NCI-H2081 (cell line): ENCODE measurements around the gene ACLY.

Source experiments
- DNase-seq, 2 experiments: peaks; one replicate each; lab custom pipeline; 2025; lab: John Stamatoyannopoulos, UW

ACLY gene

DNA sequence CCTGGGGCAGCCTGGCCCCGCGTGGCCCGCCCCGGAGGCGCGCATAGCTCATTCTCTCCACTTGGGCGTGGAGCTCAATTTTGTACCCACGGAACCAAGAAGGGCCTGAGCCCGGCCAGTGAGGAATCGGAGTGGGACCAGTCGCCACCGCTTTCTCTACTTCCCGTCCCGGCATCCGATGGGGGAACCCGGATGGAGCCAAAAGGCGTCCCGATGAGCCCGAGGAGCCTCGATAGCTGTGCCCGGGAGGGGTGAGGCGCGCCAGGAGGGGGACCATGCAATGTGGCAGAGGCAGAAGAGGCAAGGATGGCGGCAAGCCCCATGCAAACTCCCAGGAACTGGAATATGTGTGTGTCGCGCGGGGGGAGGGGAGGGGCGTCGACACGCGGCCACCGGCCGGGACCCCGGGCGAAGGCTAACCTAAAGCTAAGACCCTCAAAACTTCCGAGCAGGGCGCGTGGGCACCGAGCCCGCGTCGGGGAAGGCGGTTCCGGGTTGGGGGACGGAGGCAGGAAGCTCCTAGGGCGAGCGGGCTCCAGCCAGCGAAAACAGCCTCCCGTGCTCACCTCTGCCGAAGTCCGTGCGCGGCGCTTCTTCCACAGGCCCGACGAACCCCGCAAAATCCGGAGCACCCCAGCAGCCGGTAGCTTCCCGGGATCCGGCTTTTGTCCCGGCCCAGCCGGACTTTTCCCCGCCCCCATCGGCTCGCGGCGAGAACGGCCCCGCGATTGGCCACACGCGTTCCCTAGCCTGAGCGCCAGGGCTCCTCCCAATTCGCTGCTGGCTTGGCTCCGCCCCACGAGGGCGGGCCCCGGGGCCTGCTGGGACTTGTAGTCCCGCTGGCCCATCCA is at the start of gene ACLY:
ACLY (minus strand) TSS at position 638 of the 851 bp plus-strand sequence. CDS start 5,078 bp downstream, outside the sequence.
- peak; percentile 98 to 99 for DNase-seq

DNA sequence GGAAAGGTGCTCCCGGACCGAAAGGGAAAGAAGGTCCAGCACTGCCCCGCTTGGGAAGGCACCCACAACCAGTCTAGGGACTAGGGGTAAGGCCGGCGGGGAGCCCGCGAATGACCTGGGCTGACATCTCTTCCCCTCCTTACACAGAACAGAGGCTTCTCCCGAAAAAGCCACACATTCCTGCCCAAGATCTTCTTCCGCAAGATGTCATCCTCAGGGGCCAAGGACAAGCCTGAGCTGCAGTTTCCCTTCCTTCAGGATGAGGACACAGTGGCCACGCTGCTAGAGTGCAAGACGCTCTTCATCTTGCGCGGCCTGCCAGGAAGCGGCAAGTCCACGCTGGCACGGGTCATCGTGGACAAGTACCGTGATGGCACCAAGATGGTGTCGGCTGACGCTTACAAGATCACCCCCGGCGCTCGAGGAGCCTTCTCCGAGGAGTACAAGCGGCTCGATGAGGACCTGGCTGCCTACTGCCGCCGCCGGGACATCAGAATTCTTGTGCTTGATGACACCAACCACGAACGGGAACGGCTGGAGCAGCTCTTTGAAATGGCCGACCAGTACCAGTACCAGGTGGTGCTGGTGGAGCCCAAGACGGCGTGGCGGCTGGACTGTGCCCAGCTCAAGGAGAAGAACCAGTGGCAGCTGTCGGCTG is 49.3 kb upstream of the ACLY start:
- no peak for DNase-seq

DNA sequence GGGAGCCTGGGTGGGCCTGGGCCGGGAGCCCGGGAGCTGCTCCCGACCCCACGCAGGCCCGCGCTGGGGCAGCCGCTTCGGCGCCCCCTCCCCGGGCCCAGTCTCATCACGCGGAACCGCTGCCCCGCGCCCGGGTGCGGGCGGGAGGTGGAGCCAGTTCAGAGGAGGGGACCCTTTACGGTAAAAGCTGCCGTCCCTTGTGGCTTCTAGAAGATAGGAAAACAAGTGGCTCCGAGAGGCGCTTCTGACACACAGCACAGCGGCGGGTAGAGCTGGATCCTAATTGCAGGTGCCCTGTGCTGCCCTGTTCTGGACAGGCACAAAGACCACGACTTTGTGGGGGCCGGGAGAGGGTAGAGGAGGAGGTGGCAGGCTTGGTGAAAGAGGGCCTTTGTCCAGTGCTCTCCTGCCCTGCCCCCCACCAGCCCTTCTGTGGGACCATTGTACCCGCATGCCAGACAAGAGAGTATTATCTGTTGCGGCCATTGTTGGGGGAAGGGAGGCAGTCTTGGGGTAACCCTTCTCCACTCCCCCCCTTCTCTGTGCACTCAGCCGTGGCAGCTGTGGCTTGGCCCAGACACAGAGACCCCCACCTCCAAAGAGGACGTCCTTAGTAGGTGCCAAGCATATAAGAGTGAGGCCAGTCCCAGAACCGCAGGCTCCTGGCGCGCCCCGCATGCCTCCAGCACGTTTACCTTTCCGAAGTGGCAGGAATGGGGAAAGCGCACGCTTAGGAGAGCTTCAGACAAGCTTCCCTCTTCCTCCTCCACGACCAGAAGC is 48.6 kb upstream of the ACLY start:
- DNase-seq: peak in 1 of 2 experiments; percentile 26

DNA sequence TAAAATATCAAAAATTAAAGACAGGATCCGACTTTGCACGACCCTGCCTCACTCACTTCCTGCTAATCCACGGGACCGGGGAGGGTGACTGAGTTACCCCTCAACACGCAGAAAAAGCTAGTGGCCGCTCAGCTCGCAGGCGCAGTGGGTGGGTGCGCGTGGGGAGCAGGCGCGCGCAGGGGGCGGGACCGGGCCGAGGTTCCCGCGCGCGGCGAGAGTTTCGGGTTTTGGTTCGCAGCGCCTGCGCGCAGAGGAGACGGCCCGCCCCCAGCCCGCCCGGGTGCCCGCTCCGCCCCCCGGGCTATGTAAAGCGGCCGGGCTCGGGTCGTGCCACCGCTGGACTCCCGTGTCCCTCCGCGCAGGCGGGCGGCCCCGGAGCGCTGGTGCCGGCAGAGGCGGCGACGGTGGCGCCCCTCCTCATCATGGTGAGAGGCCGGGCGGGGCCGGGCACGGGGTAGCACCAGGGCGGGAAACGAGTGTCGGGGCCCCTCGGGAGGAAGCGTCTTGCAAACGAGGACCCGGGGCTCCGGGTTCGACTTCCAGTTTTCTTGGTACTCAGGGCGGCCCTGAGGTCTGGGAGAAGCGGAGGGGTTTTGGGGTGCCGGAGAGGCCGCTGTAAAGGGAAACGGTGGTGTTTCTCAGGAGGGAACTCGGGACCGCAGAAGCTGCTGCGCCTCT is 47.9 kb upstream of the ACLY start, which contains the start of gene CNP:
CNP (plus strand) TSS at position 333 of the 678 bp plus-strand sequence; CDS start at position 423, 90 bp downstream.
- DNase-seq: peak; percentile 86 to 93

DNA sequence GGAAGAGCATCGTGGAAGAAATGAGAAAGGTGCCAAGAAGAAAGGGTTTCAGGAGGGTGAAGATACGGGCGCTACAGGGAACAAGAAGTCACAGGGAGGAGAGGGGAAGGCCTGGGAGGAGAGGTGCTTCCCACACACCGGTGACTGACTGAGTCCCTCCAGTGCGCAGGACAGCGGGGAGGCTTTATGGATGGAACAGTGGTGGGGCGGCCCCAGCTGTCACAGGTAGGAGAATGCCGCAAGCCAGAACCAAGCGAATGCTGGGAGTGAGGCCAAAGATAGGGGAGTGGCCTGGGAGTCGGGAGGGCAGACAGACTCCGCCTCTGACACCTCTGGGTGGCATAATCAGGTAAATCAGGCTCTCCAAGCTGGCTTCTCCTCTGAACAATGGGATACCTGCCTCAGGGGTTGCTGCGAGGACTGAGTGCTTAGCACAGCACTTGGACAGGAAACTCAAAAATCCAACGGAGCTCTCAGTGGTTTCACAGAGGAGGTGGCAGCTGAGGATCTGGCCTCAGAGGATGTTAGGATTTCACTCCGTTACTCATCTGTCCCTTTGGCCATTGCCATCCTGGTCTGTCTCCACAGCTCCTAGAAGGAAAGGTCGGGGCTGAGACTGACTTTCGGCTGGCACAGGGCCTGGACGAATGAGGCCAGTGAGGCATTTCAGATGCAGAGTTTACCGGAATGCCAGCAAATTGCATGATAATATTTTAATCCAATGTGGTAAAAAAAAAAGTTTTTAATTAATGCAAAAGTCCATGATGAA is 47.1 kb upstream of the ACLY start:
- peak; percentile 97 to 98 for DNase-seq

DNA sequence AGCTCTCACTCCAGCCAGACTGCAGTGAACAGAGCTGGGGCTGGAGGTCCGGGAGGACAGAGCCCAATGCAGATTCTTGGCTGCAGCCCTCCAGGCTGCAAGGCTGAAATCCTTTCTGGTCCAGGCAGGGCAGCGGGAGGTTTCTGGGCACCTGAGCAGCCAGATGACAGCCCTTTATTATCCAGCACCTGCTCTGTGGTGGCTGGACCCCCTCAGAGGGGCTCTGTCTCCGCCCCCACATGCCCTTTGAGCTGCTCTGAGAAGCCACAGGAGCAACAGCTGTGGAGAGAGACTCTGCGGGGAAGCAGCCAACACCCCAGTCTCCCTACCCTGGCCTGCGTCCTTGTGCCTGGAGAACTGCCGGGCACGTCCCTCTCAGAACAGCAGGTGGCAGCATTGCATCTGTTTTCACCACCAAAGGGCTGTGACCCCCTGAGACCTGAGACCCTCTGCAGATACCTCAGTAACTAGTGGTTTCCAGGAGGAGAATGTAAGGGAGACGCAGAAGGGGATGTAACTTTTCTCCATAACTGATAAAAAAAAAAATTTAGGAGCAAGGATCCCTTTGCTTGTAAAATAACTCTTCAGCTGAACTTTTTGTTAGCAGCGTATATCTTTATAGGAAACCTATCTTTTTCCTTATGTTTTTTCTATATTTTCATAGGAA is 44.1 kb upstream of the ACLY start:
- peak; percentile 80 to 82 for DNase-seq

DNA sequence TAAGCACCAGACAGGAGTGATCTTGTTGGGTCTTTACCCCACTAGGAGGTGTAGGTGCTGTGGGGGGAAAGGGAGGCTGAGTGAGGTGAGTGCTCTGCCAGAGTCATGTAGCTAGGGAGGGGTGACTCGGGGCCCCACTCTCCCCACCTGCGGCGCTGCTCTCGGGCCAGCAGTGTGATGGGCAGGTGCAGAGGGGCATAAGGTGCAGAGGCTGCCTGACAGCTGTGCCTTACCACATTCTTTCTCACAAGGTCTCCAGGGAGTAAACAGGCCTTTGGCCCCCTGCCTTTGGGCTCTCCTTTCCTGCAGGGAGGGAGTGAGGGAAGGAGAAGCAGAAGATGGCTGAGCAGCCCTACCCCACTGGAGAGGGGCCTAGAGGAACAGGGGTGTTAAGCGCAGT is 43.4 kb upstream of the ACLY start:
- DNase-seq: no peak

DNA sequence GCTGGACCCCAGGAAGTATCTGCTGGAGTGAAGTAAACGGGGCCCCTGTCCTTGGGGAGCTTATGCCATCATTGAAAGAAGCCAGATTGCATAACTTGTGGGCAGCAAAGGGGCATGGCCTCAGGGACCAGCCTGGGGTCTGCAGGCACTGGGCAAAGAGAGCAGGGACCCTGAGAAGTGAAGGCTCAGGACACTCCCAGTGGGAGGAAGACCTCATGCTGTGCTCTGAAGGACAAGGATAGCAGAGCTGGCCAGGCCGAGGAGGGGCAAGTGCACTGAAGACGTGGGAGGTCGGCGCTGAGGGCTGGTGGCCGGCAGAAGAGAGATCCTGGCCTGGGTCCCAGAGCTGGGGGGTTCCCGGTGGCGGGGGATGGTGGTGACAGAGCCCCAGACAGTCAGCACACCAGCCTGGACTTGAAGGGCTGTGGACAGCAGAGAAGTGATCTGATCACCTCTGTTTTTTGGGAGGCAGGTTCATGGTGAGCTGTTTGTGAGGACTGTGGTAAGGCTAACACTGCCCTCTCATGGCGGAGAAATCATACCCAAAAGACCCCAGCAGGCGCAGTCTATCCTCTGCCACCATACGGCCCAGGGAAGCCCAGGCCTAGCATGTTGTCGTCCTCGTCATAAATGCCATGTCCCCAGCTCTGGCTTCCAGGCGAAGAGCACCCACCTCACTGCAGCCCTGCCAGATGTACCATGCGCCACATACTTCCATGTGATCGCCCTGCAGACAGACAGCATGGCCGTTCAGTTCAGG is 40.8 kb upstream of the ACLY start:
- peak; percentile 17 to 56 for DNase-seq

DNA sequence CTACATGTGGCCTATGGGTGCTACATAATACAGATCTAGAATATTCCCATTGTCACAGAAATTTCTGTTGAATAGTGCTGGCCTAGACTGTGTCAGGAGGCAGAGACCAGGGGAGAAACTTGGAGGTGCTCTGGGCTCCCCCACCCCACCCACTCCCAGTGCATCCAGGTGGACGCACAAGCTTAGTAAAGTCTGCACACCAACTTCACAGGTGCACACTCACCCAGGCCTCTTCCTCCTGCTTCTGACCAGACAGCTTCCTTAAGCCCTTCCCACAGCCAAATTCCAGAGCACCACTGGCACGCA is 40.2 kb upstream of the ACLY start:
- no peak for DNase-seq

DNA sequence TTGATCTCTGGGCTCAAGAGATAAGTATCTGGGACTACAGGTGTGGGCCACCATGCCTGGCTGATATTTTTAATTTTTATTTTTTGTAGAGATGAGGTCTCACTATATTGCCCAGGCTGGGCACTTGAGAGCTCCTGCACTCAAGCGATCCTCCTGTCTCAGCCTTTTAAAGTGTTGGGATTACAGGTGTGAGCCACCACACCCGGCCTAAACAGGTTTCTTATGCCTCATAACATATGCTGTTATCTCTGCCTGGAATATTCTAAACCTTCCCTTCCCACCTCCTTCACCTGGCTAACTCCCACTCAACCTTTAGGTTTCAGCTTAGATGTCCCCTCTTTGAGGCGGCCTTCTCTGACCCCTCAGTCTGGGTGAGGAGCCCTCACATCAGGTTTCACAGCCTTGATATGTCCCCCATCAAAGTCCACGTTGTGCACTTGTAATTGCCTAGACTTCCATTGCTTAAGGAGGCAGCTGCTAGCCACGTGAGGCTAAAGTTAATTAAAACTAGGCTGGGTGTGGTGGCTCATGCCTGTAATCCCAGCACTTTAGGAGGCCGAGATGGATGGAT is 39.2 kb upstream of the ACLY start:
- DNase-seq: no peak

DNA sequence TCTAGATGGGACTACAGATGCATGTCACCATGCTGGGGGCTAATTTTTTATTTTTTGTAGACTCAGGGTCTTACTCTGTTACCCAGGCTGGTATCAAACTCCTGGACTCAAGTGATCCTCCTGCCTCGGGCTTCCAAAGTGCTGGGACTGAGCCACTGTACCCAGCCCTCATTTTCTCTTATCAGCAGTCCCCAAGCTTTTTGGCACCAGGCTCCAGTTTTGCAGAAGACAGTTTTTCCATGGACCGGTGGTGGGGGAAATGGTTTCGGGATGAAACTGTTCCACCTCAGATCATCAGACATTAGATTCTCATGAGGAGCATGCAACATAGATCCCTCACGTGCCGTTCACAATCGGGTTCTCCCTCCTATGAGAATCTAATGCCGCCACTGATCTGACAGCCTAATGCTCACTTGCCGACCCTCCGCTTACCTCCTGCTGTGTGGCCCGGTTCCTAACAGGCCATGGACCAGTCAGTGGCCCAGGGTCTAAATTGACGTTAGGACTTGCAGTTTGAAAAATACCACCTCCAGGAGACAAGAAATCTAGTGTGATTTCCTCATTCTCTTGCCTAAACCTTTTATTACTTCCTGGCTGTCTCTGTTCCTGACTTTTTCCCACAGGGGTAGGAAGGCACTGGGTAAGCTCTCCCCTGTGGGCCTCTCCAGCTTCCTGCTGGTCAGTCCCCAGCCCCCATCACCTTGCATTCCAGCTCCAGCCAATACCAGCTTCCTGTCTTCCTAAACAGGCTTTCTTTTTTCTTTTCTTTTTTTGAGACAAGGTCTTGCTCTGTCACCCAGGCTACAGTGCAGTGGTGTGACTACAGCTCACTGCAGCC is 38.5 kb upstream of the ACLY start:
- DNase-seq: no peak

DNA sequence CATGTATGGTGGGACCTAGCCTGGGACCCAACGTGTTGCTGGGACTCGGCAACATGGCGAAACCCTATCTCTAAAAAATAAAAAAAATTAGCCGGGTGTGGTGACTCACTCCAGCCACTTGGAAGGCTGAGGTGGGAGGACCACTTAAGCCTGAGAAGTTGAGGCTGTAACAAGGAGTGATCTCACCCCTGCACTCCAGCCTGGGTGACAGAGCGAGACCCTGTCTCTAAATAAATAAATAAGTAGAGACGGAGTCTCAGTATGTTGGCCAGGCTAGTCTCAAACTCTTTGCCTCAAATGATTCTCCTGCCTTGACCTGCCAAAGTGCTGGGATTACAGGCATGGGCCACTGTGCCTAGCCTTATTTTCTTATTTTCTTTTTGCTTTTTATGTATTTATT is 37.8 kb upstream of the ACLY start:
- no peak for DNase-seq

DNA sequence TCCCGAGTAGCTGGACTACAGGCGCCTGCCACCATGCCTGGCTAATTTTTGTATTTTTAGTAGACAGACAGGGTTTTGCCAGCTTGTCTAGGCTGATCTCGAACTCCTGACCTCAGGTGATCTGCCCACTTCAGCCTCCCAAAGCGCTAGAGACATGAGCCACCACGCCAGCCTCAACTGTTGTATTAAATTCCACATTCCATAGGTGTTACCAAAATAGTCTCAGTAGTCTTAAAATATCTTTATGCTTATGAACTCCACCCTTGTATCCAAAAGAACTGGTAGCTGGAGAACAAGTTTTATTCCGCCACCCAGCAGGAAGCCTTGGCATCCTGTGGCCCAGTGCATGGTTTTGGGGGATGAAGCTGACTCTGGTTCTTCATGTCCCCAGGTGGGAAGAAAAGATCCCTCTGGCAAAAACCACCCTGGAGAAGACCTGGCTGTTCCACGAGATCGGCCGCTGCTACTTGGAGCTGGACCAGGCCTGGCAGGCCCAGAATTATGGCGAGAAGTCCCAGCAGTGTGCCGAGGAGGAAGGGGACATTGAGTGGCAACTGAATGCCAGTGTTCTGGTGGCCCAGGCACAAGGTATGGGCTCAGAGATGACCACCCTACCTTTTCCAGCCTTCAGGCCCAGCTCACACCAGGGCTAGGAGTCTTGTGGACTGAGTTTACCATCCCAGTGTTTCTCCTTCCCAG is 30.2 kb upstream of the ACLY start:
- no peak for DNase-seq

DNA sequence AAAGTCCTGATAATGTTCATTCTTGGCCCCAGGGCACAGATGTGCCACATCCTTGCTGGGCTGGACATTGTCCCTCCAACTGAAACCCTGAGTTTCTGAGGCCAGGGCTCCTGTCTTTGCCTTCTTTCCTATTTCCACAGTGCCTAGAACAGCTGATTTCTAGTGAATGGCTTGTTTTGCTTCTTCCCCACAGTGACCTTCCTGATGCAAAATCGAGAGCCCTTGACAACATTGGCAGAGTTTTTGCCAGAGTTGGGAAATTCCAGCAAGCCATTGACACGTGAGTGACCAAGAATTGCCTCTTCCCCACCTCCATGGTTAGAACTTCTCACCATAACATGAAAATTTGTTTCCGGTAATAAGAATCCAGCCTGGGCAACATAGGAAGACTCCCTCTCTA is 26.2 kb upstream of the ACLY start:
- no peak for DNase-seq

DNA sequence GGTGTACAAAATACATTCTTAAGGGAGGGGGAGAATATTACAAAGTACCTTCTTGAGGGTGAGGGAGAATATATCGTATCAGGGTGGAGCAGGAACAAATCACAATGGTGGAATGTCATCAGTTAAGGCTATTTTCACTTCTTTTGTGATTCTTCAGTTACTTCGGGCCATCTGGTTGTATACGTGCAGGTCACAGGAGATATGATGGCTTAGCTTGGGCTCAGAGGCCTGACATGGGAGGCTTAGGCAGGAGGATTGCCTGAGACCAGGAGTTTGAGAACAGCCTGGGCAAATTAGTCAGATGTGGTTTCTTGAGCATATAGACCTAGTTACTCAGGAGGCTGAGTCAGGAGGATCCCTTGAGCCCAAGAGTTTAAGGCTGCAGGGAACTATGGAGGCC is 24.7 kb upstream of the ACLY start:
- no peak for DNase-seq

DNA sequence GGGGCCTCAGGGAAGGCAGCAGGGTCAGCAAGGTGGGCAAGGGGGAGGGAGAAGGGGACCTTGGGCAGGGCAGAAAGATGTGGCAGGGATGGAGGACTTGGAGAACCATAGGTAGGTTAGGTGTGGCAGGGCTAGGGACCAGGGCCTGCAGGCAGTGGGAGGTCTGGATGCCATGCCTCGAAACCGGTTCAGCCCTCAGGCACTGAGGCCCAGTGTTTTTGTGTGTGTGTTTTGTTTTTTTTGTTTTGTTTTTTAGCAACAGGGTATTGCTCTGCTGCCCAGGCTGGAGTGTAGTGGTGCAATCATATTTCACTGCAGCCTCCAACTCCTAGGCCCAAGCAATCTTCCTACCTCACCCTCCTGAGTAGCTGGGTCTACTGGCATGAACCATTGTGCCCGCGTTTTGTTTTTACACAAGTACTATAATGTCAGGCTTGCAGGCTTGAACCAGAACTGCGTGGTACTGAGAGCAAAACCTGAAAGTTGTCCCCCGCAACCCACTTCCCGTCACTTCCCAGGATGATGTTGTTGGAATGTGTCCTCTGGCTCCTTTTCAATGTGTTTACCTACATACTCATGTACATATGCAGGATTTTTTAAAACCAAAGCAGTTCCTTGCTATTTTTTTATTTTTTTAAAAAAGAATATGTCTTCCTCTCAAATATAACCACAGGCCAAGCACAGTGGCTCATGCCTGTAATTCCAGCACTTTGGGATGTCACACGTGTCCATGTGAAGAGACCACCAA is 24.0 kb upstream of the ACLY start:
- DNase-seq: no peak

DNA sequence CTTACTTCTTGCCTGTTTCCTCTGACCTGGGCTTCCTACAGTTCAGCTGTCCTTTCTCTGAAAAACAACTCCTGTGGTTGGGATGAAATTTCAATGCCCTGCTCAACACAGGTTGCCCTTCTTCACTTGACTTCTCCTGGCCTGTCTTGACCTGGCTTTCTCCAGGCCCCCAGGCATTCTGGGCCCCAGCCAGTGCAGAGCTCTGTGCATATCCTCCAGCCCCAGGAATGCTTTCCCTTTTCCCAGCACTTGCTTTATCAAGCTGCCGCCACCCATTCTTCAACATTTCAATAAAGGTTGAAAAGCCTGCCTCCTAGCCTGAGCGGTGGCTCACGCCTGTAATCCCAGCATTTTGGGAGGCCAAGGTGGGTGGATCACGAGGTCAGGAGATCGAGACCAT is 22.4 kb upstream of the ACLY start:
- no peak for DNase-seq
